Measurements from ENCODE around the gene ROBO1. TPM values are rescaled to one million over a fixed set of nuclear protein-coding genes. Genes with fewer than 3 reads are reported as not detected.
"Not testable (repeated sequence)": the region's sequence is repeated elsewhere in the genome, so short reads cannot be mapped to it uniquely, and the experiment has no call there.

Gene ROBO1
- total and polyA plus RNA-seq, 12 donors: 6.4 to 144 (median 43.9) TPM

GRCh38 chr3:78724859-78725258, 1042.9 kb downstream of the ROBO1 start:
- no peaks in the 10 kb centered on the region for H3K27me3 ChIP-seq
- H3K27ac ChIP-seq: no peak overlapping the region
- DNase-seq: no peak
- no peak overlapping the region for H3K4me3 ChIP-seq
- TF ChIP-seq CTCF (IDR thresholded peaks at IDR 0.05): no peak
- TF ChIP-seq POLR2A (IDR thresholded peaks at IDR 0.05): no peak
- H3K9me3 ChIP-seq (replicated peaks in 1 of 3): no peaks in the 10 kb centered on the region
- H3K4me1 ChIP-seq (replicated peaks in 1 of 2): peaks cover 0 to 4% of the 10 kb centered on the region in 2 donors
- intact Hi-C loops (cut with DNase I): no loop called here
- H3K36me3 ChIP-seq (replicated peaks in 1 of 2): no peaks in the 10 kb centered on the region
- 81 to 86% (median 83%) methylated on average over 4 of the region's 4 CpGs for WGBS, 4 donors

GRCh38 chr3:78724364-78724763, 1043.4 kb downstream of the ROBO1 start:
- H3K27ac ChIP-seq; H3K36me3 ChIP-seq (replicated peaks in 1 of 2); H3K4me1 ChIP-seq (replicated peaks in 1 of 2); H3K27me3 ChIP-seq; H3K4me3 ChIP-seq; H3K9me3 ChIP-seq (replicated peaks in 1 of 3); intact Hi-C loops (cut with DNase I); DNase-seq: not testable (repeated sequence)
- 92 to 98% (median 94%) methylated on average over 3 to 5 of the region's 5 CpGs for WGBS, 4 donors

GRCh38 chr3:78721771-78722543, 1045.8 kb downstream of the ROBO1 start:
- WGBS, 4 donors: 76 to 84% (median 81%) methylated on average over 1 of the region's 1 CpG
- no peaks in the 10 kb centered on the region for H3K36me3 ChIP-seq (replicated peaks in 1 of 2)
- no peak overlapping the region for H3K4me3 ChIP-seq
- H3K9me3 ChIP-seq (replicated peaks in 1 of 3): no peaks in the 10 kb centered on the region
- no peak overlapping the region for H3K27ac ChIP-seq
- no peak for TF ChIP-seq CTCF (IDR thresholded peaks at IDR 0.05)
- TF ChIP-seq POLR2A (IDR thresholded peaks at IDR 0.05): no peak
- DNase-seq: no peak
- H3K4me1 ChIP-seq (replicated peaks in 1 of 2): peaks cover 0 to 4% of the 10 kb centered on the region in 2 donors
- no peaks in the 10 kb centered on the region for H3K27me3 ChIP-seq
- intact Hi-C loops (cut with DNase I): no loop called here

GRCh38 chr3:78718707-78719106, 1049.1 kb downstream of the ROBO1 start:
- no peak overlapping the region for H3K27ac ChIP-seq
- H3K27me3 ChIP-seq: no peaks in the 10 kb centered on the region
- H3K36me3 ChIP-seq (replicated peaks in 1 of 2): no peaks in the 10 kb centered on the region
- no peaks in the 10 kb centered on the region for H3K4me1 ChIP-seq (replicated peaks in 1 of 2)
- DNase-seq: no peak
- H3K9me3 ChIP-seq (replicated peaks in 1 of 3): no peaks in the 10 kb centered on the region
- intact Hi-C loops (cut with DNase I): no loop called here
- TF ChIP-seq CTCF (IDR thresholded peaks at IDR 0.05) (no peak), POLR2A (IDR thresholded peaks at IDR 0.05) (no peak)
- H3K4me3 ChIP-seq: no peak overlapping the region

GRCh38 chr3:78717041-78717440, 1050.8 kb downstream of the ROBO1 start:
- H3K4me1 ChIP-seq (replicated peaks in 1 of 2): no peaks in the 10 kb centered on the region
- no peak for DNase-seq
- H3K4me3 ChIP-seq: no peak overlapping the region
- TF ChIP-seq POLR2A (IDR thresholded peaks at IDR 0.05) (no peak), CTCF (IDR thresholded peaks at IDR 0.05) (no peak)
- H3K36me3 ChIP-seq (replicated peaks in 1 of 2): no peaks in the 10 kb centered on the region
- no peaks in the 10 kb centered on the region for H3K9me3 ChIP-seq (replicated peaks in 1 of 3)
- intact Hi-C loops (cut with DNase I): no loop called here
- H3K27ac ChIP-seq: no peak overlapping the region
- H3K27me3 ChIP-seq: no peaks in the 10 kb centered on the region
- WGBS, 4 donors: 91 to 99% (median 91%) methylated on average over 5 of the region's 5 CpGs
